ENCODE results near the gene RHCE. TPM values are rescaled to one million over a fixed set of nuclear protein-coding genes. Genes with fewer than 3 reads are reported as not detected.

The RHCE gene
- total and polyA plus RNA-seq, 9 of the 15 experiments (the other 6 are each of a cell fraction or from before 2014, with no cell fraction given): 5.4 to 31.5 (median 12.6) TPM

- TF ChIP-seq ZNF280B (CRISPR knock-in tag; IDR thresholded peaks at IDR 0.05): no peak
- peak; percentile 69; the same call in 1 of the 2 replicates for TF ChIP-seq ZBTB43 (CRISPR knock-in tag; IDR thresholded peaks at IDR 0.05)
- TF ChIP-seq HNRNPL (IDR thresholded peaks at IDR 0.05; ENCODE audit: low read depth, low read length): peak; percentile 99
- TF ChIP-seq ZNF511 (CRISPR knock-in tag; IDR thresholded peaks at IDR 0.05): peak; percentile 85
- TF ChIP-seq SMARCA5 (IDR thresholded peaks at IDR 0.05): no peak
- peak; percentile 96 for TF ChIP-seq SP2 (IDR thresholded peaks at IDR 0.05; ENCODE audit: extremely low read depth, low read depth, low read length, poor library complexity, severe bottlenecking)
- peak; percentile 85; the same call in 1 of the 2 replicates for TF ChIP-seq GTF2F1 (IDR thresholded peaks at IDR 0.05; ENCODE audit: low read depth, low read length)
- no peak for TF ChIP-seq RHOXF2B (CRISPR knock-in tag; conservative IDR thresholded peaks at IDR 0.05)
- peak; percentile 97 for TF ChIP-seq HDAC2 (IDR thresholded peaks at IDR 0.05)
- peak; percentile 79 for TF ChIP-seq PML (IDR thresholded peaks at IDR 0.05; ENCODE audit: low read length)
- no peak for TF ChIP-seq MECOM (CRISPR knock-in tag; IDR thresholded peaks at IDR 0.05)
- peak; percentile 60; the same call in 1 of the 2 replicates for TF ChIP-seq HES1 (IDR thresholded peaks at IDR 0.05; ENCODE audit: low read depth)
- TF ChIP-seq HMGN3 (IDR thresholded peaks at IDR 0.05; ENCODE audit: borderline replicate concordance, extremely low read depth, insufficient read length, low read depth, low read length): peak; percentile 94
- no peak; the same call in 1 of the 2 replicates for TF ChIP-seq NCOR1 (IDR thresholded peaks at IDR 0.05)
- TF ChIP-seq NFIC (IDR thresholded peaks at IDR 0.05): peak; percentile 63
Measured at GRCh38 chr1:25430073-25430966, 9.7 kb upstream of the RHCE start, which contains the start of gene MACO1 (continued).

Measured in K562 (cell line).